ENCODE data around the gene KCNH1.
"Not testable (repeated sequence)": the region's sequence is repeated elsewhere in the genome, so short reads cannot be mapped to it uniquely, and the experiment has no call there.

The KCNH1 gene

DNA sequence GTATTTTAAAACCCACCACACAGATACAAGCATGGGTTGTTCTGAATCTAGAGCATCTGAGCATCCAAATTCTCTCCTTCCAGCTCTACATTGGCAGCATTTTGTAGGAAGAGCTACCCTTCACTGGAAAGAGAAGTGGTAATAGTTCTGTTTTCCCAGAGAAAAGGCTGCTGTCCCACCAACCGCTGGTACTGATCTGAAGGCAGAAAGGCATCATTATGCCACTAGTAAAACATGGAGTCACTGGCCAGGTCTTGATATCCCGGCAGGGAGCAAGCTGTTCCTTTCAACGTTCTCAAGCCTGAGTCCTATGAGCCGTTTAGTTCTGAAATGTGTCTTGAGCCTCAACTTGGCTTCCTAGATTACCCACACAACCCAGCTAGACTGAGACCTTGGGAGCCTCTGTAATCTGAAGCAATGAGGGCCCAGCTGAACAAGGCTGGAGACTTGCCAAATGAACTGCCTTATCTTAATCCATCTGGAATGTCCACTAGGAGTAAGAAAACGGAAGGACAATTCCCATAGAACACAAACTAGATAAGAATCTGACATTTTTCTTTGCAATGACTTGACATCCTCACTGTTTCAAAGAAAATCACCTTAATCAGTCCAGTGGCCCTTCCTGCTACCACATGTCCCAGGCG, 116.8 kb downstream of the KCNH1 start:
- no peak for DNase-seq (ENCODE audit: low read depth, low spot score)
- in situ Hi-C loops (cut with HindIII; ENCODE audit: low sequenced_read_pairs), result no loop called here
- TF ChIP-seq, protein P1, sequence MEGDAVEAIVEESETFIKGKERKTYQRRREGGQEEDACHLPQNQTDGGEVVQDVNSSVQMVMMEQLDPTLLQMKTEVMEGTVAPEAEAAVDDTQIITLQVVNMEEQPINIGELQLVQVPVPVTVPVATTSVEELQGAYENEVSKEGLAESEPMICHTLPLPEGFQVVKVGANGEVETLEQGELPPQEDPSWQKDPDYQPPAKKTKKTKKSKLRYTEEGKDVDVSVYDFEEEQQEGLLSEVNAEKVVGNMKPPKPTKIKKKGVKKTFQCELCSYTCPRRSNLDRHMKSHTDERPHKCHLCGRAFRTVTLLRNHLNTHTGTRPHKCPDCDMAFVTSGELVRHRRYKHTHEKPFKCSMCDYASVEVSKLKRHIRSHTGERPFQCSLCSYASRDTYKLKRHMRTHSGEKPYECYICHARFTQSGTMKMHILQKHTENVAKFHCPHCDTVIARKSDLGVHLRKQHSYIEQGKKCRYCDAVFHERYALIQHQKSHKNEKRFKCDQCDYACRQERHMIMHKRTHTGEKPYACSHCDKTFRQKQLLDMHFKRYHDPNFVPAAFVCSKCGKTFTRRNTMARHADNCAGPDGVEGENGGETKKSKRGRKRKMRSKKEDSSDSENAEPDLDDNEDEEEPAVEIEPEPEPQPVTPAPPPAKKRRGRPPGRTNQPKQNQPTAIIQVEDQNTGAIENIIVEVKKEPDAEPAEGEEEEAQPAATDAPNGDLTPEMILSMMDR (IDR thresholded peaks at IDR 0.05; ENCODE audit: low read depth, low read length), result no peak
- no peak overlapping the region for H3K4me3 ChIP-seq (ENCODE audit: low read depth, low read length)

DNA sequence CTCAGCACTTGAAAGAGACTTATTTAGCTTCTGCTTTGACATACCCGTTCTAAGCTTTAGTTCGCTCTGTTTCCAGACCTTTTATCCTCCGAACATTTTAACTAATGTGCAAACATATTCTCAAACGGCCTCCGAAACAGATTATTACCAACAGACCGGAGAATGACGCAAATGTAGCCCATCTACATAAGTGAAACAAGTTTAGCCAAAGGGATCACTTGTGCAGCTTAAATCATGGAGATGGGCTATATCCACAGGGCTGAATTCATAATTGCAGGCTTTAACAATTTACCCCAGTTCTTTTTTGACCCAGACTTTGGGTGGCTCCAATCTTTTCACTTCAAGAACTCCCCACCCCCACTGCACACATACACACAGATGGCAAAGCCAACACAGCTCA, 119.7 kb downstream of the KCNH1 start:
- in situ Hi-C loops (cut with HindIII; ENCODE audit: low sequenced_read_pairs), result no loop called here
- TF ChIP-seq, protein P1 (IDR thresholded peaks at IDR 0.05; ENCODE audit: low read depth, low read length), result no peak
- no peak for DNase-seq (ENCODE audit: low read depth, low spot score)
- H3K4me3 ChIP-seq (ENCODE audit: low read depth, low read length), result no peak overlapping the region

DNA sequence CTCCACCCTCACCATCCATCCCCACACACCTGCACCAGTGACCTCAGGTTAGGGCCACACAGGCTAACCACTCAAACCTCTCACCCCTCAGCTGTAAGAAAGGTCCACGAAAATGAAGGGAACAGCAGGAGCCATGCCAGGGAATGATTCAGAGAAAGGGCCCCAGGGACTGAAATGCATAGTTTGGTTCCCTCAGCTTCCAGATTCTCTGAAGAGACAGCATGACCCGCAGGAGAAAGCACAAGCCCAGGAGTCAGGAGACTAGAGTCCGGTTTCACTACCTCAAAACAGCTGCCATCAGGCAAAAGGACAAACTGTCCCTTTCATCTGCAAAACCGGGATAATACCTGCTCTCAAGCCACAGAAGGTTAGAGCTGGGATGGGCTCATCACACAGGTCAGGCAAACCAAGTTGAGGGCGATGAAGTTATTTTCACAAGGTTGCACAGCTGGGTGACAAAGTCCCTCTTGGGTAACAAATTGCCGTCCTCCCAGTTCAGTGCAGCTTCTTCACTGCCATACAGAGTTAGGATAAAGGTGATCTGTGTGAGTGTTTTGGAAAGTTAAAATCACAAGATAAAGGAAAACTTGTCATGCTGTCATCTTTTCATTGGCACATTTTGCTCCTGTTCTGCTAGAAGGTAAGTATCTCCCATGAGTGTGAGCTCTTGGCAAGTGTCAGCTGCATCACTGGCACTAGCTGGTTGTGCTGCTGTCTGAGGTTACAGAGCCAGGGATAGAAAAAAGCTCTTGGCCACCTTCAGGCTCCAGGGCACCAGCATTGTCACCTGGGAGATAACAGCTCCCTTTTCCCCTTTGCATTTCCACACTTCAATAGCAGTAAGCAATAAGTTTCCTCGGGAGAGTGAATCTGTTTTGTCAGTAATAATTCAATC, 120.4 kb downstream of the KCNH1 start:
- TF ChIP-seq, protein P1 (IDR thresholded peaks at IDR 0.05; ENCODE audit: low read depth, low read length), result no peak
- in situ Hi-C loops (cut with HindIII; ENCODE audit: low sequenced_read_pairs), result no loop called here
- DNase-seq (ENCODE audit: low read depth, low spot score), result no peak
- no peak overlapping the region for H3K4me3 ChIP-seq (ENCODE audit: low read depth, low read length)

DNA sequence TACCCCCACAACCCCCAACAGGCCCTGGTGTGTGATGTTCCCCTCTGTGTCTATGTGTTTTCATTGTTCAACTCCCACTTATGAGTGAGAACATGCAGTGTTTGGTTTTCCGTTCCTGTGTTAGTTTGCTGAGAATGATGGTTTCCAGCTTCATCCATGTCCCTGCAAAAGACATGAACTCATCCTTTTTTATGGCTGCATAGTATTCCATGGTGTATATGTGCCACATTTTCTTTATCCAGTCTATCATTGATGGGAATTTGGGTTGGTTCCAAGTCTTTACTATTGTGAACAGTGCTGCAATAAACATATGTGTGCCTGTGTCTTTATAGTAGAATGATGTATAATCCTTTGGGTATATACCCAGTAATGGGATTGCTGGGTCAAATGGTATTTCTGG, 122.8 kb downstream of the KCNH1 start:
- H3K4me3 ChIP-seq (ENCODE audit: low read depth, low read length); in situ Hi-C loops (cut with HindIII; ENCODE audit: low sequenced_read_pairs); DNase-seq (ENCODE audit: low read depth, low spot score): not testable (repeated sequence)

DNA sequence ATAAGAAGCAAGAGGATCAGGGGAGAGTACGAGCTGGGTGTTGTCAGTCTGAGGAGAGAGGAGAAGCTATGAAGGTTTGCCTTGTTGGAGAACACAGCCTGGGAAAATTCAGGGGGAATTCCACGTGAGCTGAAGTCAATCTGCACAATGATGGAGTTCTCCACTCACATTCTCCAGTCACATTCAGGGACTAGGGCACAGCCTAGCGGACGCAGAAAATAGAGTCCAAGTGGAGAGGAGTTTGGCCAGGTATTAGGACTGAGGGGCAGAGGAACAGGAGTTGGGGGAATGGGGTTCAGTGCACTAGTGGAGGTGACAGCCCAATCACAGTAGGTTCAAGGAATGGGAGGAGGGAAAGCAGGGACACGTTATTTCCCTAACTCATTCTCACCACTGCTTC, 124.0 kb downstream of the KCNH1 start:
- in situ Hi-C loops (cut with HindIII; ENCODE audit: low sequenced_read_pairs), result no loop called here
- TF ChIP-seq, protein P1 (IDR thresholded peaks at IDR 0.05; ENCODE audit: low read depth, low read length), result no peak
- DNase-seq (ENCODE audit: low read depth, low spot score), result no peak
- no peak overlapping the region for H3K4me3 ChIP-seq (ENCODE audit: low read depth, low read length)

DNA sequence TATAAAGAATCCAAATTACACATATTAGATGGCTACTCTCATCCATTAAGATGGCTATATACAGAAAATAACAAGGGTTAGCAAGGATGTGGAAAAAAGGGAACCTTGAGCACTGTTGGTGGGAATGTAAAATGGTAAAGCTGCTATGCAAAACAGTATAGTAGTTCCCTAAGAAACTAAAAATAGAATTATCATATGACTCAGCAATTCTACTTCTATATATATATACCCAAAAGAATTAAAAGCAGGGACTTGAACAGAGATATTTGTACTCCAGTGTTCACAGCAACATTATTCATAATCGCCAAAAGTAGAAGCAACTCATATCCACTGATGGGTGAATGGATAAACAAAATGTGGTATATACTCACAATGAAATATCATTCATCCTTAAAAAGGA, 126.1 kb downstream of the KCNH1 start:
- H3K4me3 ChIP-seq (ENCODE audit: low read depth, low read length), result no peak overlapping the region
- in situ Hi-C loops (cut with HindIII; ENCODE audit: low sequenced_read_pairs), result no loop called here
- DNase-seq (ENCODE audit: low read depth, low spot score), result no peak
- TF ChIP-seq, protein P1 (IDR thresholded peaks at IDR 0.05; ENCODE audit: low read depth, low read length), result no peak

DNA sequence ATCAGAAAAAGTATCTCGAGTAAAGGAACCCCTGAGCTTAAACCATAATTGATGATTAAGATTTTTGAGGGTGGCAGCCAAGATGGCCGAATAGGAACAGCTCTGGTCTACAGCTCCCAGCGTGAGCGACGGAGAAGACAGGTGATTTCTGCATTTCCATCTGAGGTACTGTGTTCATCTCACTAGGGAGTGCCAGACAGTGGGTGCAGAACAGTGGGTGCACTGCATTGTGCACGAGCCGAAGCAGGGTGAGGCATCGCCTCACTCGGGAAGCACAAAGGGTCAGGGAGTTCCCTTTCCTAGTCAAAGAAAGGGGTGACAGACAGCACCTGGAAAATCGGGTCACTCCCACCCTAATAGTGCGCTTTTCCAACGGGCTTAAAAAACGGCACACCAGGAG, 138.0 kb downstream of the KCNH1 start:
- DNase-seq (ENCODE audit: low read depth, low spot score); H3K4me3 ChIP-seq (ENCODE audit: low read depth, low read length); in situ Hi-C loops (cut with HindIII; ENCODE audit: low sequenced_read_pairs): not testable (repeated sequence)
